NCI-H1092 treated with DMSO at 0.1 percent for 48 hours (cell line): ENCODE results near the gene CHRFAM7A.
"Not testable (repeated sequence)": the region's sequence is repeated elsewhere in the genome, so short reads cannot be mapped to it uniquely, and the experiment has no call there.

Experiments used
- DNase-seq: peaks from one replicate; lab custom pipeline; 2025; lab: John Stamatoyannopoulos, UW

Gene CHRFAM7A

DNA sequence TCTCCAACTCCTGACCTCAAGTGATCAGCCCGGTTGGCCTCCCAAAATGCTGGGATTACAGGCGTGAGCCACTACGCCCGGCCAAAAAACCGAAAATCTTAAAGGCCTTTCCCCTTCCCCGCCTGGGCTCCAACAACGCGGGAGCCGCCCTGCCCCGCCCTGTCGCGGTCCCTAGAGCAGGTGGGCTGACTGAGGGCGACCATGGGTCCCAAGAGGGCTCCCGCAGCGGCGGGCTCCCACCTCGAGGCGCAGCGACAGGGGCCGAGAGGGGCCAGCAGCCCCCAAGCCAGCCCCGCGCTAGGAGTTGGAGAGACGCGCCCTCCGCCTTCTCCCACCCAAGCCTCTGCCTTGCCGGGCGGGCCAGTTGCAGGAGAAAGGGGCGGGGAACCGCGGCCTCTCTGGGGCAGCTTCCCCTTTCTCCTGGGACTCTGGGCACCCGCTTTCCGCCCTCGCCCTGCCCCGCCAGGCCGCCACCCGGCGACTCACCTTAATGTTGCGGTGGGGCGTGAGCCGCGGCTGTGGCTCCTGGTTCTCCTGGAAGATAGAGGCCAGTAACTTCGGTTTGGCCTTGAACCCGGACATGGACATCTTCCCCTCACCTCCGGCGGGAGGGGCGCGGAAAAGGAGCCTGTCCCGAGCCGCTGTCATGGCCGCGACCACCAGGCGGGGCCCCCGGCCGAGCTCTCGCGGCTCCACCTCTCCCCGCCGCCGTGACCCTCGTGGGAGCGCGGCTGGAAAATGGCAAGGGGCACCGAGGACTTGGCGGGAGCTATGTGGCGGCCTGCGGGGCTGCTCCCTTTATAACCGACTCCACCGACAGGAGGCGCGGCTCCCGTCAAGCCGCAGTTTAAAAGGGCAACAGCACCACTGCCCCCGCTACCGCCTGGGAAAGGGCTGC lies at the start of gene CHRFAM7A:
Gene CHRFAM7A, minus strand, starts transcription at position 775 of the 898 bp plus-strand sequence. CDS start 10,189 bp downstream, outside the sequence.
- DNase-seq: not testable (repeated sequence)

DNA sequence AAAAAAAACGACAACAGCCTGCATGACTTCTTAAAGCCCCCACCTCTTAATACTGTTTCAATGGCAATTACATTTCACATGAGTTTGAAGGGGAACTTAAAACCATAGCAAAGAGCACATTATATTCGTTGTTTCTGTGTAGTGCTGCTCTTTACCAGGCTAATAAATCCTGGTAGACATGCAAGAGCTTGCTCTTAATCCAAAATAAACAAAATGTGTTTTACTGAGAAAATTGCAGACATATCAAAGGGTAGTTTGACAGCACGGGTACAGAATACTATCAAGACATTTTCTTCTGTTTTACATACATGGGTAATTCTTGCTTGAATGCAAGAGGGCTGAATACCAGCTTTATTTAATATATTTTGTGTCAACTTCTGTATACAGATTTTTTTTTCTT lies 45.0 kb upstream of the CHRFAM7A start:
- not testable (repeated sequence) for DNase-seq

DNA sequence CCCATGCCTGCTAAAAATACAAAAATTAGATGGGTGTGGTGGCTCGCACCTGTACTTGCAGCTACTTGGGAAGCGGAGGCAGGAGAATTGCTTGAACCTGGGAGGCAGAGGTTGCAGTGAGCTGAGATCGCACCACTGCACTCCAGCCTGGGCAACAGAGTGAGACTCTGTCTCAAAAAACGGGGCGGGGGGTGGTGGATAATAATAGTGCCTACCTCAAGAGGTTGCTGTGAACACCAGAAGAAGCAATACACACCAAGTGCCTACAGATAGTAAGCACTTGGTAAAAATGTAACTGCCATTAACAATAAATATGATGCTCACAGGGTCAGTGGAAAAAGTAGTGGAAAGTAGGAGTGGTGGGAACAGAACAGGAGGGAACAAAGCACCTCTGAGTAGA lies 42.5 kb upstream of the CHRFAM7A start:
- not testable (repeated sequence) for DNase-seq

DNA sequence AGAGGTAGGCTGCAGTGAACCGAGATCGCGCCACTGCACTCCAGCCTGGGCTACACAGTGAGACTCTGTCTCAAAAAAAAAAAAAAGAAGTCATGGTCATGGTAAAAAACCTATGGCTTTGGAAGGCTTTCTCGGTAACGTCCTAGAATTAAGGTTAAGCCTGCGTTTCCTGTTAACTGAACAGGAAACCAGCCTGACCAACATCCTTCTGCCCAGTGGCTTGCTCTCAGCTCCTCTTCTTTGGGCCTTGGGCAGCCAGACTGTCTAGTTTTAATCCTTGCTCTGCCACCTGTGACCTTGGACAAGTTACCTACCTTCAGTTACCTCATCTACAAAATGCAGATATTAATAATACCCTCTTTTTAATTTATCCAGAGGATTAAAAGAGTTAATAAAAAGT lies 27.4 kb upstream of the CHRFAM7A start:
- not testable (repeated sequence) for DNase-seq

DNA sequence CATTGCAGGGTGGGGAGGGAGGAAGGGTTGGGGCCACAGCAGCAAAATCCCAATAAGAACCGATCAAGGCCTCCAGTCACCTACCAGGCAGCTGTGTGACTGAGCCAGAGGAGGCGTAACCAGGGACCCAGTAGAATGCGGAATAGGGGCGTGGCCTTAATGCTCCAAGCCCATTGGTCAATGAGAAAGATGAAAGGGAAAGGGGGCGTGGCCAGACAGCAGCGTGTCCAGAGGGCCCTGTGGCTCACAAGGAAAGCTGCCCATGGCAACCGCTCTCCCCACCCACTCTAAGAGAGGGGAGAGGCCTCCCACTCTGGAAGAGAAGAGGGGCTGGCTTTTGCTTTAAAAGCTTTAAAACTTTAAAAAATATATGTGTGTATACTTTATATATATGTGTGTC lies 20.8 kb upstream of the CHRFAM7A start, which contains the start of gene GOLGA8R:
Gene GOLGA8R, minus strand, starts transcription at position 101 of the 400 bp plus-strand sequence. Its CDS starts 98 bp downstream, at position 3.
- DNase-seq: not testable (repeated sequence)

DNA sequence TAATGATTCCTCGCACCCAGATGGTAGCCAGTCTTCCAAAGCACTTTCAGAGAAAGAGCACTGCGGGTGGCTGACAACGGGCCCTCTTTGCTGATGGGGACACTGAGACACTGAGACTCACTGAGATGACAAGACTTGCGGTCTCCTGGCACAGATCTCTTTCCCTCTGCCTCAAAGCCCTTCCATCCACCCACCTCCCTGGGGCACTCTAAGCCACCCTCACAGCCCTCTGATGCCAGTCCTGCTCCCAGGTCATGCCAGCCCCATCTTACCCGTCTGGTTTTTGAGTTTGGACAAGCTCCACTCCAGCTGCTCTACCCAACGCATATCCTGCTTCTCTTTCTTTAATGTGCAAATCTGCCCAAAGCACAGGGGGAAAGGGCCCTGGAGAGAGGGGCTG lies 14.3 kb upstream of the CHRFAM7A start:
- not testable (repeated sequence) for DNase-seq

DNA sequence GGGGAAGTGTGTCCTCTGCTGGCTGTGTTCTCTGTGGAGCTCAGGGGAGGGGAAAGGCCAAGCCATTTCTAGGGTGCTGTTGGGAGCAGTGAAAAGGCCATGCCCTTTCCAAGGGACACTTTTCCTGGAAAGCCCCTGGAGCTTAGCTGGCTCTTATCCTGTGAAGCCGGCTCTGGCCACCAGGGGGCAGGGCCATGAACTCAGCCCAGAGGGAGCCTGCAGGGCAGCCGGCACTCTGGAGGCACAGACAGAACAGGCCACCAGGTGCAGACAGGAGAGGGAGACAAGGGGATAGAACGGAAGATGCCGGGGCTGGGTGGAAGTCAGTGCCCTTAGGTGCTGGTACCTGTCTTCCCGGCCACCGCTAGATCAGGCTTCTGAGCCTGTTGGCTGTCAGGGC lies 5.6 kb upstream of the CHRFAM7A start:
- DNase-seq: not testable (repeated sequence)

DNA sequence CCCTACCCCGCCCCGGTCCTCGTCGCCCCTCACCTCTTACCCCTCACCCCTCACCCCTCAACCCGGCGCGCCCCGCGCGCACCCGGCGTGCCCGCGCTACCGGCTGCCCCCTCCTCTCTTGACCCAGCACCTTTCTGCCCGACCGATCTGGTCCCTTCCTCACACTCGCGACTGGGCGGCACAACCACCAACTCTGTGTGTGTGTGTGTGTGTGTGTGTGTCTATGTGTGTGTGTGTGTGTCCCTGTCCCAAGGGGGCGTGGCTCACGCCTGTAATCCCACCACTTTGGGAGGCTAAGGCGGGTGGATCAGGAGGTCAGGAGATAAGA lies 288 bp upstream of the CHRFAM7A start:
- DNase-seq: not testable (repeated sequence)

DNA sequence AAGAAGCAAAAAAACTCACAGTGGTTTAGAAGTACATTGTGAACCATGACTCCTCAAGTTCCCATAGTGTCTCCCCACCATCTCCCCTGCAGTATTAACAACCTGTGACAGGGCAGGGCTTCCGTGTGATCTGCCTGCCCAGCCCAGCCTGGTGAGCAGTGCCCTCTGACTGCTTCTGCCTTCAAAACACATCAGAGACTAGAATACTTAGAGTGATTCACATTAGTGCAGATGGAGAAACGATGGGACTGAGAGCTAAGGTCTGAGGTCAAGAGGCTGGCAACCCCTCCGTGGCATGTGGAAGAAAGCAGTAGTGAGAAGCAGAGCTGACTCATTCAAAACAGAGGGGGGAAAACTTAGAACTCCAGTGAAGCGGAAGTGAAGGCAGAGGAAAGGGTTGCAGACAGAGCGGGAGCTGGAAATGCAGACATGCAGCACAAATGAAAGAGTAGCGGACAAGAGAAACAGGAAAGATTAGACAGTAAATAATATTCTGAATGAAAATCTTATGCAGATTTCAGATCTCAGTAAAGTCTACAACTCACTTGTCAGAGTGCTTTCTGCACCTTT lies 6.9 kb downstream of the CHRFAM7A start:
- not testable (repeated sequence) for DNase-seq

DNA sequence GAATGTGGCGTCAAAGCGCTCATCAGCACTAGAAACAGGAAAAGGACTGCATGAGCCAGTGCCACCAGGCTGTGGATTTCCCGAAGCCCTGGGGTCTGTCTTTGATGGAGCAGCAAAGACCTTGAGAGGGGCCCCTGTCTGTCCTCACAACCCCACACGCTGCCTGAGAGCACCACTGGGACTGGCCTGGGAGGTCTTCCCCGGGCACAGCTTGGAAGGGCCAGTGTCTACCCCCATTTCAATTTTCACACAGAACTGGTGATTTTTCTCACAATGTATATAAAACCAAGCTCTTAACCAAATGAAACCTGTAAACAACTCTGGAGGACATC lies 16.3 kb downstream of the CHRFAM7A start:
- DNase-seq: not testable (repeated sequence)

DNA sequence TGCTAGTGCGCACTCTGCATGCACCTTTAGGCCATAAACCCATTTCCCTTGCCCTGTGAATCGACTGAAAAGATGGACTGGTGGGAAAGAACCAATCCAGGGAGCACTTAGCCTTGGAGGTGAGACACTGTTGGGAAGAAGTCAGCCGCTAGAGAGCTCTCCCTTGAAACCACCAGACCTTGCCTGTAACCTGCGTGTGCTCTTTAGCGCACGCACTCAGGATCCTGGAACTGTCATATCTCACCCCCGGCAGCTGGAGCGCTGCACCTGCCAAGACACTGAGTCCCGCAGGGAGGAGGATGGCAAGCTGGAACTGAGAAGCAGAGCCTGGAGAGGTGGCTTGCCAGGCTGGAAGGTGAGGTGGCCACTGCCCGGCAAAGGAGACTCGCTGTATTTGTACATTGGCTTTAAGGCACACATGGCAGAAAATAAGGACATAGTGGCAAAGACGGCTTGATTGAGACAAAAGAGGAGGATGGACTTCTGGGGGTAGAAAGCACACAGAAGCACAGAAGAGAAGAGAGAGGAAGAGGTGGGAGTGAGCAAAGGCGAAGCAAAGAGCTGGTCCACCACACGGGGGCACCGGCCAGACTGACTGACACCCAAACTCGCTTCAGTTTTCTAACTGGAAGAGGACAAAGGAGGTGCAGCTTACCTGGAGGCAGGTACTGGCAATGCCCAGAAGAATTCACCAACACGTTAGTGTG lies 16.8 kb downstream of the CHRFAM7A start:
- DNase-seq: not testable (repeated sequence)

DNA sequence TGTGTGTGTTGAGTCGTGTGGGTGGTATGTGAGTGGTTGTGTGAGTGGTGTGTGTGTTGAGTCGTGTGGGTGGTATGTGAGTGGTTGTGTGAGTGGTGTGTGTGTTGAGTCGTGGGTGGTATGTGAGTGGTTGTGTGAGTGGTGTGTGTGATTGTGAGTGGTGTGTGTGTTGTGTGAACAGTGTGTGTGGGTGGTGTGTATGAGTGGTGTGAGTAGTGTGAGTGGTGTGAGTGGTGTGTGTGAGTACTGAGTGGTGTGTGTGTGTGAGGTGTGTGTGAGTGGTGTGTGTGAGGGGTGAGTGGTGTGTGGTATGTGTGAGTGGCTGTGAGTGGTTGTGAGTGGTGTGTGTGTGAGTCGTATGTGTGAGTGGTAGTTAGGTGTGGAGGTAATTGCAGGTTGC lies 17.5 kb downstream of the CHRFAM7A start:
- DNase-seq: not testable (repeated sequence)

DNA sequence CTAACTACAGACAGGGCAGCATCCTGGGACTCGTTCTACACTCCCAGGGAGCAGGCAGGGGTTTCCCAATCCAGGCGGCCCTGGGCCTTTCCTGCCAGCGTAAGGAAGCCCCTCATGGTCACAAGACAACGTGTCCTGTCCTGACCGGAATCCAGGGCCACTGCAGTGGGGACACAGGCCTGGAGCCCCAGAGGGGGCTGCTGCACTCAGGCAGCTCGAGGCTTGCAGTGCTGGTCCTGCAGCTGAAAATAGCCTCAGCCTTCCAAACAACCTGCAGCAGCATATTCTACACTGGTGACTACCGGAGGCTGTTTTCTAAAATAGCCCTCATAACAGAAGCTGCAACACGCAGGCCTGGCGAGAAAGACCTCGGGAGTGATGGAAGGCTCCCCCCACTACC lies 18.5 kb downstream of the CHRFAM7A start:
- DNase-seq: not testable (repeated sequence)

DNA sequence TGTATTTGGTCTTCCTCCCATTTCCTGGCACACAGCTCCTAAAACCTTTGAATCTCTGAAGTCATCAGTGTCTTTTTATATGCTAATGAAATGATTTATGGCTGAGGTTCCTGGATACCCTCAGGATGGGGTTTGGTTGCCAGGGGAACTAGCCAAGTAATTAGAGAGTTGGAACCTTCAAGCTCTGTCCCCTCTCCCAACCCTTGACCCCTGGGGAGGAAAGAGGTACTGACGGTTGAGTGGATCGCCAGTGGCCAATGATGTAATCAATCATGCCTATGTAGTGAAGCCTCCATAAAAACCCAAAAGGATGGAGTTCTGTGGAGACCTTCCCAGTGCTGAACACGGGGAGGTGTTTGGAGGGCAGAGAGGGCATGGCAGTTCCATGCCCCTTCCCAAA lies 25.1 kb downstream of the CHRFAM7A start:
- not testable (repeated sequence) for DNase-seq

DNA sequence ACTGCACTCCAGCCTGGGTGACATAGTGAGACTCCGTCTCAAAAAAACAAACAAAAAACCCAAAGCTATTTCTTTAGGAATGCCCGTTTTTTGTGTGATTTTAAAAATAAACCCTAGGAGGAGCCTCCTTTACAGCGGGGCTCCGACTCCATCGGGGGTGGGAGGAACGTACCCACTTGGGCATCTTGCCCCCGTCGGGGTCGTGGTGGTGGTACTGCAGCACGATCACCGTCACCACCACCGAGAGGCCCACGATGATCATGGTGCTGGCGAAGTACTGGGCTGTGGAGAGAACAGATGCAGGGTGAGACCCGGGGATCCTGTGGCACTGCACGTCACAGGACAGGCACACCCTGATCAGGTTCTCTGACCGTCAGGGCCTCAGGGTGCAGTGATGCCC lies 26.1 kb downstream of the CHRFAM7A start:
- not testable (repeated sequence) for DNase-seq

DNA sequence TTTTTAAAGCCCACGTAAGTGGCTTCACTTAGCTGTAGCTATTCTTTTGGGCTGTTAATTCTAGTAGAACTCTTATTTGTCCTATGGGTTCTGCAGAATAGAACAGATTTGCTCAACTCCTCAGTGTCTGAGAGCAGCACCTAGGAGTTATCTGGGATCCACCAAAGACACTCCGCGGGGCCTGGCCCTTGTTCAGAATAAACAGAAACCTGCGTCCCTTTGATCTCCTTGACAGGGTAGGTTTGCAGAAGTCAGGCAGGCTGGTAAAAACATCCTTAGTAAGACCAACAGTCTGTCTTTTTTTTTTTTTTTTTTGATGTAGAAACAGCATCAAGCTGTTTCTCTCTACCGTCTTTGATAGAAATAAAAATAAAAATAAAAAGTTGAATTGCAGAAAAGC lies 31.9 kb downstream of the CHRFAM7A start:
- not testable (repeated sequence) for DNase-seq

DNA sequence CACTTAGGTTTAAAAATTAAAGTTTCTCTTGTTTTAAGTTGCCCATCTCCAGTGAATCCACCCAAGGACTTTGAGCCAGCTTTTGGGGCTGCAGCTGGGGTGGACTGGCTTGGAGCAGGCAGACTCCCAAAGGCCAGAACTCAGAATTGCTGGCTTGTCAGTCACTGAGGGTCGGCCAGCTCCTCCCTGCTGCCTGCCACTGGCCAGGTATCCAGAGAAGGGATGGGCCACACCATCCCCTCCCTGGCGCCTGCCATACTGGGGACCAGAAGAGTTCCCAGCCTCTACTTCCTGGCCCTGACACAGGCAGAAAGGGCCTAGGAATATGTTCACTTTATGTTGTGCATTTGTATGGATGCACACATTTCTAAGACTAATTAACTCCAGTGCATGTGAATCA lies 32.4 kb downstream of the CHRFAM7A start:
- not testable (repeated sequence) for DNase-seq

DNA sequence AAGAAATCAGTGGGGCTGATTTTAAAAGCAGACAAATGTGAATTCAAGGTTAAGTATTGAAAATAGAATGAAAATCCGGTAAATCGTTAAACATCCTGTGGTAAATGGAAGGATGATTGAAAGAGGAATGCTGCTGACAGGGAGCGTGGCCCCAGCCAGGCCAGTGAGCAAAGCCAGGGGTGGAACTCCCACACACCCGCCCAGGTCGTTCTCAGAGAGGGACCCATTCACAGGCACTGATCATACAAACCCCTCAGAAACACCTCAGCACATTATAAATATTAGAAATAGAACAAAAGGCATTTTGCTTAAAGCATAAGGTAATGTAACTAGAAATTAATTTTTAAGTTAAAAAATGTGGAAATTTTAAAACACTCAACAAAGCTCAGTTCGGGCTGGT lies 38.3 kb downstream of the CHRFAM7A start:
- not testable (repeated sequence) for DNase-seq

DNA sequence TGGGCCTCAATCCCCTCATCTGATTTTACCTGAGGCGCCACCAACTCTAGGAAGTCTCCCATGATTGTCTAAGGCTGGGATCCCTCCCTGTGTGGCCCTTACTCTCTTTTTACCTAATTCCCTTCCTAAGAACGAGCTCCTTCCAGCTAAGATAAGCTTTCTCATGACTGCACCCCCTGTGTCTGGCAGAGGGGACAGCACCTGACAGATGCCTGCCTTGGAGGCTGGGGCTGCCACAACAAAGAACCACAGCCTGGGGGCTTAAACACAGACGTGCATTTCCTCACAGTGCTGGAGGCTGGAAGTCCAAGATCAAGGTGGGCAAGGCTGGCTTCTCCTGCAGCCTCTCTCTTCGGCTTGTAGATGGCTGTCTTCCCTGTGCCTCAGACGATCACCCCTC lies 43.5 kb downstream of the CHRFAM7A start:
- DNase-seq: not testable (repeated sequence)

DNA sequence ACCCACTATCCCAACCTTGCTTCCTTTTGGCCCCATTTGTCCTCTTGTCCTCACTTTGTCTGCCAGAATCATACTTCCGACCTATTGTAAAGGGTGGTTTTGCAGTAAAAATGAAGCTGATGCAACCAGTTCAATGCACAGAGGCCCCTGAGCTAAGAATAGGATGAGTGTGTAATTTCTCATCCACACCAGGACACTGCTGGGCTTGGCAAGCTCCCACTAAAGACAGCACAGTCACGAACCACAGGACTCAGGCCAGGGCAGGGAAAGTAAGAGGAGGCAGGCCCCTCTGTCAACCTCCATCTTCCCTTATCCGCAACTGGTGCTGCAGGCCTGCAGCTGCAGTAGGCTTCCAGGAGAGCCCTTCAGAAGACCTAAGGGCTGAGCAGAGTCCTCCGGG lies 56.8 kb downstream of the CHRFAM7A start:
- not testable (repeated sequence) for DNase-seq

DNA sequence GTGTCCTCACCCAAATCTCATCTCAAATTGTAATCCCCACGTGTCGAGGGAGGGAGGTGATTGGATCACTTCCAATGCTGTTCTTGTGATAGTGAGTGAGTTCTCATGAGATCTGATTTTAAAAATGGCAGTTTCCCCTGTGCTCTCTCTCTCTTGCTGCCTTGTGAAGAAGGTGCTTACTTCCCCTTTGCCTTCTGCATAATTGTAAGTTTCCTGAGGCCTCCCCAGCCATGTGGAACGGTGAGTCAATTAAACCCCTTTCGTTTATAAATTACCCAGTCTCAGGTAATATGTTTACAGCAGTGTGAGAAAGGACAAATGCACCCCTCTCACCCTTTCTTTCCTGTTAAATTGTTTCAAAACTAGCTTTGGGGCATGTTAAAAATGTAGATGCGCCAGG lies 59.2 kb downstream of the CHRFAM7A start:
- DNase-seq: not testable (repeated sequence)

DNA sequence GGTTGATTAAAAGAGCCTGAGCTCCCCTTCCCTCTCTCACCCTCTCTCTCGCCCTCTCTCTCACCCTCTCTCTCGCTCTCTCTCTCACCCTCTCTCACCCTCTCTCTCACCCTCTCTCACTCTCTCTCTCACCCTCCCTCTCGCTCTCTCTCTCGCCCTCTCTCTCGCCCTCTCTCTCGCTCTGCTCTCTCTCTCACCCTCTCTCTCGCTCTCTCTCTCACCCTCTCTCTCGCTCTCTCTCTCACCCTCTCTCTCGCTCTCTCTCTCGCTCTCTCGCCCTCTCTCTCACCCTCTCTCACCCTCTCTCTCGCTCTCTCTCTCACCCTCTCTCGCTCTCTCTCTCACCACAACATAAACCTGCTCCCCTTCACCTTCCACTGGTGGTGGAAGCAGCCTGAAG lies 67.2 kb downstream of the CHRFAM7A start:
- DNase-seq: not testable (repeated sequence)

DNA sequence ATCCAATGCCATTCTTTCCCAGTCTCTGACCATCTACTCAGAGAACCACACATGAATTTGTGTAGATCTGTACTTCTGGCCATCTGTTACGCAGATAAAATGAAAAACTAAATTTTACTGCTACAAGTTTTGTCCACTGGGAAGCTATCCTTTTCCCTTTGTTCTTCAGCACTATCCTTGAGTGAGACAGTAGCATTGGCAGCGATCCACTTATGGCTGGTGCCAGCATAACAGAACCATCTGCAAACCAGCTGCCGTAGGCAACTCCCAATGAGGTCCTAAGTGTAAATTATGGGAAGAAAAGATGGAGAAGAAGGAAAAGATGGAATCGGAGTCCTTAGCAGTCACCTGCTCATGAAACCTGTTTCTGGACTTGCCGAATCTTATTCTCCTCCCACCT lies 72.3 kb downstream of the CHRFAM7A start:
- not testable (repeated sequence) for DNase-seq
